ENCODE data around the gene CACFD1.

CACFD1 gene

DNA sequence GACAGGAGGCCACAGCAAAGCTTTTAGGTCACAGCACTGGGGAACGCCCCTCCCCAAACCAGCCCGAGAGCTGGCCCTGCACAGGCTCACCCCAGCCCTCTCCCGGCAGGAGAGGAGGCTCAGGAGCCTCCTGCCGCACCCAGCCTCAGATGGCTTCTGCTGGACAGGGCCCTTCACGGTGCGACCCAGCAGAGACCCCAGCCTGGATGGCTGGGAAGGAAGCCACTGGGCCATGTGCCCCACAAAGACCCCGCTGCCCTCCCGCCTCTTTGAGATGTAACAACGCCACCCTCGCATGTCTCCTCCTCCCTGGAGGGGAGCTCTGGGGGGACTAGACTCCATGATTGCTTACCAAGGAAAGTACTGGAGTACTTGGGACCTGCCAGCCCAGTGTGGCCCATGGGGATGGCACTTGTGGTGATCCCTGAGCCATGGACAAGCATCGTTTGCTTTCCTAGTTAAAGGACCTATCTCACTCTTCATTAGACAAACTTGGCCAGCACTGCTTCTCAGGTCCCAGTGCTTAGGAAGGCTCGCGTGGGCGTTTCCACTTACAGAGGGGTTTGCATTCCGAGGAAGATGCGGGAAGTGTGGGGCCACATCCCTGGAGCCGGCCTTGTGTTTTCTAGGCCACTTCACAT lies 56.0 kb downstream of the CACFD1 start:
- DNase-seq (ENCODE audit: low read depth in 1 of 2, low spot score in 1 of 2) = no peak

DNA sequence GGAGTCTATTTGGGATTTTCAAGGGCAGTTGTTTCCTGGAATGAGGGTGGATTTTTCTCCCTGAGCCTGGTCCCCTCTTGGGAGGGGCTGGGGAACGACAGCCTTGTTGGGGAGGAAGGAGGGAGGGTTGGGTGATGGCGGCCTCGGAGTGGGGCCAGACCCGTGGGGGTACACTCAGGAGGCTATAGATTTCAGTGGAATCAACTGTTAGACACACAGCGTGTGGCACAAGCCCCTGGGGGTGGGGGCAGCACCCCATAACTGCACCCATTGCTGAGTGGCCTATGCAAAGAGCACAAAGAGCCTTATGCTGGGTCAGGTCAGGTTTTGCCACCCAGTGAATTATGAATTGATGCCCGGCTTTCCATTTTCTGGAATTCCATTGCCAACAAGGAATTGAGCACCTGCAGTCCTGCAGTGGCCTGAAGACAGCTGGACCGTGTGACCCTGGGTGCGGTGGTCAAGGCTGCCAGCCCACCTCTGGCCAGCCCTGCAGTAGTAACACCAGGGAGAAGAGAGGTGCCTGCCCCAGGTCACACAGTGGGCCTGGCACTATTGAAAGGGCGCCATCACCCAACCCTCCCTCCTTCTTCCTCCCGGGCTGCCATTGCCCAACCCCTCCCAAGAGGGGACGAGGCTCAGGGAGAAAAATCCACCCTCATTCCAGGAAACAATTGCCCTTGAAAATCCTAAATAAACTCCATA lies 56.6 kb downstream of the CACFD1 start:
- no peak for DNase-seq (ENCODE audit: low read depth in 1 of 2, low spot score in 1 of 2)

DNA sequence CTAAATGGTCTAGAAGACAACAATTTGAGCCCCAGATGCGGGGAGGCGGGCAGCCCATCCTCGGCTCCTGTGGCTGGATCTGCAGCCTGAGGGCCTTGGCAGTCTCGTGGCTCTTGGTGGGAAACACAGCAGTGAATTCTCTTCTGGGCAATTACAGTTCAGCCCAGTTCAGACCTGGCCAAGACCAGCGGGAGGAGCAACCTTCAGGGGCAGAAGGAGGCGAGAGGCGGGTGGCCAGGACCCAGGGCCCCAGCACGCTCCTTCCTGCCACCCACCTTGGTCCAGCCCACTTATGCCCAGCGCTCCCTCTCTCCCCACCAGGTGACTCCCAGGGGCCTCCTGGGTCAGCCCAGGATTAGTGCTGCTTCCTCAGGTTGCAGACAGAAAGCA lies 57.2 kb downstream of the CACFD1 start:
- DNase-seq (ENCODE audit: low read depth in 1 of 2, low spot score in 1 of 2) = no peak

DNA sequence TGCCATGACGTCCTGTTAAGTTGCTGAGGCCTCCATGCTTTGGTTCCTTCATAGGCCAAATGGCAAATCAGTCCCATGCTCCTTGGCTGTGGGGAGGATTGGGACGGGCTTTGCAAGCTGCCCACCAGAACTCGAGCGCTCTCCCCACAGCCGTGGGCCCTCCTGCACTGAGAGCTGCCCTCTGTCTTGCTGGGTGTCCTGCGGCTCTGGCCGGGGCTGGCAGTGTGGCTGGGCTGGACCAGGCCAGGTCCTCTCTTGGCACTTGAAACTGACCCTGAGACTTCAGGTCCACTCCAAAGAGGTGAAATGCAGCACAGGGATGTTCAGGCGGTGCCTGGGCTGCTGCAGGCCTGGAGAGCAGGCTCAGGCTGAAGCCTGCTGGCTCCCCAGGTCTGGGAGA lies 57.9 kb downstream of the CACFD1 start:
- DNase-seq (ENCODE audit: low read depth in 1 of 2, low spot score in 1 of 2) = no peak

DNA sequence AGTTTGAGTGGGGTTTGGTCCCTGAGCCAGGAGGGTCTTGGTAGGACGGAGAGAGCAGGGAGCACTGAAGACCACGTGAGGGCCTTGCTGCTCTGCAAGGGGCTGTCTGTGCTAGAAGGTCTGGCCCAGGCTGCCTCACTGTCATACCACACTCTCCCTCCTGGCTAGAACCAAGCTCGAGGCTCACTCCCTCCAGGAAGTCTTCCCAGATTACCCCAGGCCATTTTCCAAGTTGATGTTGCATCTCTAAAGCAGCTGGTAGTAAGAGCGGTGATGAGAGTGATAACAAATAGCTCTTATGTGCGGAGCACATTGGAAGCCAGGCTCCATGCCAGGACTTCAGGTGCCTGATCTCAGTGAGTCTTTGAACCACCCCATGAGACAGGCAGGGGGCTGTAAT lies 58.4 kb downstream of the CACFD1 start:
- DNase-seq (ENCODE audit: low read depth in 1 of 2, low spot score in 1 of 2) = no peak

DNA sequence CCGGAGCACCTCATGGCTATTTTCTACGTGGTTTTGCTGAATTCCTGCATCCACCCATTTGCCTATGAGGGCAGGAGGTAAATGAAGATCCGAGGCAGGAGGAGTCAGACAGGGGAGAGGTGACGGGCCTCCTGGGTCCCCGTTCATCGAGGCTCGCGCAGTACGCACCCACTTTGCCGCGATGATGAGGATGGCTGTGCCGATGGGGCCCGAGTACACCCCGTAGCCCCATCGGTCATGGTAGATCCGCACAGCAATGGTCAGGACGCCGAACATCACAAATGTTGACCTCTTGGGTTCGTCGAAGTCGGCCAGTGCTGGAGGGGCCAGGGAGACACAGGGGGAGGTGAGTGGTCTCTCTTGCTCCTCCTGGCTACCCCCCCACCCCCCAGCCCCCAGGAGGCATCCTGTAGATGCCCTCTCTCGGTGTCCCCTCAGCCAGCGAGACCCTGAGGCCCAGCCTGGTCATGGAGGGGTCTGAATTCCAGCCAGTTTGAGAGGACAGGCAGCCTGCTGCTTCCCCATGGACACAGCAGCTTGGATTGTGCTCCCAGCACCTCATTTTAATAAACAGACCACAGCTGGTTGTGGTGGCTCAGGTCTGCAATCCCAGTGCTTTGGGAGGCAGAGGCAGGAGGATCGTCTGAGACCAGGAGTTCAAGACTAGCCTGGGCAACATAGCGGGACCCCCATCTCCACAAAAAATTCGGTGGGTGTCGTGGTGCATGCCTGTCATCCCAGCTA lies 59.1 kb downstream of the CACFD1 start:
- DNase-seq (ENCODE audit: low read depth in 1 of 2, low spot score in 1 of 2) = no peak

DNA sequence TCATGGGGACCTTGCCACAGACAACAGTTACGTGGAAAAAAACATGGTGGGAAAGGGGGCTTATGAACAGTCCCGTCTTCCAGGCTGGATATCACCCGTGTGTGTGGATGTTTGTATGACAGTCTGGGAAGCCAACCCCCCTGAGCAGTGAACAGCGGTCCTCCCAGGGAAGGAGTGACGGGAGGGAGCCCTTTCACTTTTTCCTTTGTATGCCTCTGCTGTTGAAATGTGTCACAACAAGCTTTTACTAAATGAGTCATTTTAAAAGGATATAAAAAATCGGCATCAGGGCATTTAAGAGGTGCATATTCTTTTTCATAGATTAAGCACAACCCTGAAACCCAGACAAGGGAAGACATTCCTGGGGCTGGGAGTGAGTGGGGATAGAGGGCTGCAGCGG lies 59.9 kb downstream of the CACFD1 start:
- no peak for DNase-seq (ENCODE audit: low read depth in 1 of 2, low spot score in 1 of 2)

DNA sequence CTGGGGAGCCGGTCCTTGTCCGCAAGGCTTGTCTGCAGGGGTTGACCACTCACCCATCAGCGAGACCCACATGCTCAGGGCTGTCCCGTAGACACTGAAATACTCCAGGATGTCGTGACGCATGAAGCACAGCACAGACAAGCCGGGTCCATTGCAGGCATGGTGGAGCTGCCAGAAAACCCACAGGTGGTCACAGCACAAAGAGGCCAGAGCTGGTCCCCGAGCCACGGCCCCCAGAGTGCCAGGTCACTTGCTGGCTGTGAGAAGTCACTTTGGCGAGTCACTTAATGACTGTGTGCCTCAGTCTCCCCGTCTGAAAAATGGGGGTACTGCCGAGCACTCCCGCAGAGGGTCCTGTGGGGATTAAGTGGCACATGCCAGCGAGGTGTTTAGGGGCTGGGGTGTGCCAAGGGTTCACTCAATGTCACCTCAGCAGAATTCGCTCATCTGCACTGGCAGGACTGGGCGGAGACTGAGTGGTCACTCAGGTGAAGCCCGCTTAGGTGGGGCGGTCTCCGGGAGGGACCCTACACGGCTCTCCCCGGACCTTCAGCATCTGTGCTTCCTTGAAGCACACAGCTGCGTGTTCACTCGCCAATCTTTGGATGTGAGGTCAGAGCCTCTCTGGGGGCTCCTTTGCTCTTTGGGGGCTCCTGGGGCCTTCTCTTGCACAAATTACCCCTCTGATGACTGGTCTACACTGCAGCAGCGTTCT lies 60.5 kb downstream of the CACFD1 start:
- no peak for DNase-seq (ENCODE audit: low read depth in 1 of 2, low spot score in 1 of 2)
